Measurements from ENCODE around the gene MAP7D3. TPM values are rescaled to one million over a fixed set of nuclear protein-coding genes. Genes with fewer than 3 reads are reported as not detected.

The MAP7D3 gene
- total RNA-seq, 4 donors from 2014 or later = 27.5 to 42.5 (median 35.7) TPM

- no peak for TF ChIP-seq CTCF (IDR thresholded peaks at IDR 0.05; ENCODE audit: low read depth)
Observed at GRCh38 chrX:136192839-136193414, 58.3 kb downstream of the MAP7D3 start.

GRCh38 chrX:136192135-136192534 is 59.1 kb downstream of the MAP7D3 start:
- no peak for TF ChIP-seq CTCF (IDR thresholded peaks at IDR 0.05; ENCODE audit: low read depth)

- TF ChIP-seq CTCF (IDR thresholded peaks at IDR 0.05; ENCODE audit: low read depth) = no peak
Observed at GRCh38 chrX:136191171-136191570, 60.0 kb downstream of the MAP7D3 start.

GRCh38 chrX:136190038-136190713 is 61.0 kb downstream of the MAP7D3 start:
- no peak for TF ChIP-seq CTCF (IDR thresholded peaks at IDR 0.05; ENCODE audit: low read depth)

- no peak for TF ChIP-seq CTCF (IDR thresholded peaks at IDR 0.05; ENCODE audit: low read depth)
Observed at GRCh38 chrX:136189222-136189621, 62.0 kb downstream of the MAP7D3 start.

- TF ChIP-seq CTCF (IDR thresholded peaks at IDR 0.05; ENCODE audit: low read depth) = no peak
Observed at GRCh38 chrX:136186023-136186413, 65.2 kb downstream of the MAP7D3 start.

- TF ChIP-seq CTCF (IDR thresholded peaks at IDR 0.05; ENCODE audit: low read depth) = no peak
Observed at GRCh38 chrX:136185401-136186022, 65.7 kb downstream of the MAP7D3 start.
